Measurements from ENCODE around the gene PRM1.

DNA sequence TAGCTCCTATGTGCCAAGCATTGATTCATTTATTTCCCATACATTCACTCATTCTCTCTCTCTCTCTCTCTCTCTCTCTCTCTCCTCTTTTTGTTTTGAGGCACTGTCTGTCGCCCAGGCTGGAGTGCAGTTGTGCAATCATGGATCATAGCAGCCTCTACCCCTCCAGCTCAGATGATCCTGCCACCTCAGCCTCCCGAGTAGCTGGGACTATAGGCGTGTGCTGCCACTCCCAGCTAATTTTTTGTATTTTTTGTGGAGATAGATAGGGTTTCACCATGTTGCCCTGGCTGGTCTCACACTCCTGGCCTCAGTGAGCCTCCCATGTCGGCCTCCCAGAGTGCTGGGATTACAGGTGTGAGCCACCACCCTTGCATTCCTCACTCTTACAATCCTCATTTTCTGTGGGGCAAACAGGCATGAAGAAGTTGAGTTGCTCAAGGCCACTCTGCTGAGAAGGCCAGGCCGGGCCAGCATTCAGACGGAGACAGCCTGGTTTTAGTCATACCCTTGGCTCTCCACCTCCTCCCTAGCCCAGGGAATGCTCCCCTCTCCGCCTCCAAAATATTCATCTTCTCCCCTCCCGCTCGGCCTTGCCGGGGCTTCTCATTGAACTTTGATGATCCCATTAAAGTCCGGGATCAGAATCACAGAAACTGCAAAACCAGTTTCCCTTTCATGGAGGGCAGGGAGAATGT, 4.1 kb downstream of the PRM1 start:
- TF ChIP-seq POLR2A (IDR thresholded peaks at IDR 0.05; ENCODE audit: low read length): no peak
- TF ChIP-seq GATA1 (IDR thresholded peaks at IDR 0.05; ENCODE audit: low read depth, low read length): no peak
